IMR-90 (cell line): ENCODE measurements around the gene HERC4. TPM values are rescaled to one million over a fixed set of nuclear protein-coding genes. Genes with fewer than 3 reads are reported as not detected.

ENCODE experiments used
- ATAC-seq: fragments of 200-7000 bp; cut with Tn5 transposase; 2 replicates; pipeline ENCODE4 v1.9.1; 2020; ENCODE audit warnings: low read depth, mild to moderate bottlenecking, moderate library complexity
- BruUV-seq: library from RNA; stranded (reverse); fragments of 400-500 nt; replicated peaks from 2 replicates; lab custom pipeline; 2021; lab: Mats Ljungman, UMichigan
- CTCF ChIA-PET: fragments of 300-600 bp; formaldehyde crosslinking; extraction: SDS; loops from one replicate; lab custom pipeline; 2021; ENCODE audit warnings: antibody characterized with exemption; lab: Yijun Ruan, JAX
- POLR2A ChIA-PET: fragments of 300-600 bp; sonication (Branson Sonifier 250); formaldehyde crosslinking; loops from one replicate; lab custom pipeline; 2022; ENCODE audit warnings: antibody characterized with exemption; ENCODE audit not compliant: unreplicated experiment; lab: Charles Lee
- DNase-seq: peaks from one replicate; pipeline ENCODE4 v3.0.0; 2013
- H2AFZ ChIP-seq: replicated peaks from 2 replicates; pipeline ENCODE3; 2013; ENCODE audit warnings: low read length, mild to moderate bottlenecking; ENCODE audit not compliant: poor library complexity
- H2AK5ac ChIP-seq: 2 replicates; pipeline ENCODE4 v1.6.1; 2013; ENCODE audit warnings: low read depth, low read length, inconsistent platforms
- H2AK9ac ChIP-seq: replicated peaks from 2 replicates; pipeline ENCODE3; 2013; ENCODE audit warnings: mild to moderate bottlenecking, low read depth, low read length, moderate library complexity; ENCODE audit not compliant: poor library complexity
- H2BK120ac ChIP-seq: 2 replicates; pipeline ENCODE4 v1.6.1; 2013; ENCODE audit warnings: low read depth, low read length, inconsistent platforms
- H2BK15ac ChIP-seq: 3 replicates; pipeline ENCODE4 v1.6.1; 2013; ENCODE audit warnings: low read depth, low read length, inconsistent platforms
- H2BK20ac ChIP-seq: 2 replicates; pipeline ENCODE4 v1.6.1; 2013; ENCODE audit warnings: low read depth, mild to moderate bottlenecking, inconsistent platforms, low read length, moderate library complexity
- H2BK5ac ChIP-seq: 2 replicates; pipeline ENCODE4 v1.6.1; 2013; ENCODE audit warnings: mild to moderate bottlenecking, low read depth, low read length, inconsistent platforms; ENCODE audit not compliant: poor library complexity, severe bottlenecking
- H3K14ac ChIP-seq: replicated peaks from 2 replicates; pipeline ENCODE4 v1.6.1; 2013; ENCODE audit warnings: low read depth, low read length, inconsistent platforms
- H3K18ac ChIP-seq: 2 replicates; pipeline ENCODE4 v1.6.1; 2013; ENCODE audit warnings: low read depth, low read length, control low read depth
- H3K23ac ChIP-seq: 2 replicates; pipeline ENCODE4 v1.6.1; 2013; ENCODE audit warnings: low read depth, low read length, inconsistent platforms
- H3K27ac ChIP-seq: 2 replicates; pipeline ENCODE4 v1.5.1; 2013; ENCODE audit warnings: mild to moderate bottlenecking, control low read depth, low read length; ENCODE audit not compliant: insufficient read depth
- H3K27me3 ChIP-seq: 2 replicates; pipeline ENCODE4 v1.6.1; 2013; ENCODE audit warnings: low read length; ENCODE audit not compliant: control insufficient read depth, insufficient read depth
- H3K36me3 ChIP-seq: 2 replicates; pipeline ENCODE4 v1.6.1; 2013; ENCODE audit warnings: low read length, mixed read lengths; ENCODE audit not compliant: control insufficient read depth, insufficient read depth
- H3K4ac ChIP-seq: 2 replicates; pipeline ENCODE4 v1.6.1; 2013; ENCODE audit warnings: low read depth, low read length, inconsistent platforms
- H3K4me1 ChIP-seq: 2 replicates; pipeline ENCODE4 v1.6.1; 2013; ENCODE audit warnings: low read length, mixed read lengths; ENCODE audit not compliant: control insufficient read depth, insufficient read depth
- H3K4me2 ChIP-seq: 2 replicates; pipeline ENCODE4 v1.6.1; 2013; ENCODE audit warnings: low read depth, mild to moderate bottlenecking, control low read depth, low read length, moderate library complexity
- H3K4me3 ChIP-seq: 2 replicates; pipeline ENCODE4 v1.5.1; 2013; ENCODE audit warnings: low read depth, mild to moderate bottlenecking, control low read depth, low read length, moderate library complexity; ENCODE audit not compliant: insufficient read depth
- H3K56ac ChIP-seq: 2 replicates; pipeline ENCODE4 v1.6.1; 2013; ENCODE audit warnings: low read length, inconsistent platforms; ENCODE audit not compliant: insufficient read depth; ENCODE audit errors: extremely low read depth
- H3K79me1 ChIP-seq, 2 experiments: 2 replicates each; pipeline ENCODE4 v1.6.1; 2013; ENCODE audit warnings: low read length in 2 of 2, inconsistent platforms in 1 of 2, low read depth in 1 of 2
- H3K9ac ChIP-seq: 2 replicates; pipeline ENCODE4 v1.6.1; 2013; ENCODE audit warnings: low read depth, low read length, control low read depth
- H3K9me1 ChIP-seq: 2 replicates; pipeline ENCODE4 v1.6.1; 2013; ENCODE audit warnings: low read length, inconsistent platforms; ENCODE audit not compliant: insufficient read depth
- H3K9me3 ChIP-seq: 2 replicates; pipeline ENCODE4 v1.6.1; 2013; ENCODE audit warnings: low read length; ENCODE audit not compliant: control insufficient read depth, insufficient read depth
- H4K20me1 ChIP-seq: 2 replicates; pipeline ENCODE4 v1.6.1; 2013; ENCODE audit warnings: low read length, inconsistent platforms; ENCODE audit not compliant: insufficient read depth
- H4K5ac ChIP-seq: 2 replicates; pipeline ENCODE4 v1.6.1; 2013; ENCODE audit warnings: mild to moderate bottlenecking, low read depth, low read length, control low read depth
- H4K8ac ChIP-seq, 2 experiments: 2 replicates each; pipeline ENCODE4 v1.6.1; 2013; ENCODE audit warnings: low read depth in 2 of 2, low read length in 2 of 2, control low read depth in 1 of 2, inconsistent platforms in 1 of 2
- H4K91ac ChIP-seq: 2 replicates; pipeline ENCODE4 v1.6.1; 2013; ENCODE audit warnings: low read depth, low read length, inconsistent platforms; ENCODE audit not compliant: insufficient read depth
- BHLHE40 ChIP-seq: fragments of 150-350 bp; IDR thresholded peaks from 2 replicates; pipeline ENCODE4 v1.6.1; 2016; ENCODE audit warnings: mild to moderate bottlenecking, low read depth, low read length
- CEBPB ChIP-seq: IDR thresholded peaks from 2 replicates; pipeline ENCODE4 v1.6.1; 2012; ENCODE audit warnings: low read depth, low read length, improper control_type of control experiment
- CHD1 ChIP-seq: IDR thresholded peaks from 2 replicates; pipeline ENCODE4 v1.6.1; 2012; ENCODE audit warnings: low read depth, low read length, improper control_type of control experiment
- CTCF ChIP-seq: conservative IDR thresholded peaks from 2 replicates; pipeline ENCODE4 v1.5.1; 2012; ENCODE audit warnings: mild to moderate bottlenecking, low read depth, low read length, improper control_type of control experiment
- ELK1 ChIP-seq: fragments of 150-350 bp; IDR thresholded peaks from 2 replicates; pipeline ENCODE4 v1.6.1; 2016; ENCODE audit warnings: low read depth, mild to moderate bottlenecking, low read length, moderate library complexity, borderline replicate concordance
- FOS ChIP-seq: fragments of 150-350 bp; IDR thresholded peaks from 2 replicates; pipeline ENCODE4 v1.6.1; 2016; ENCODE audit warnings: low read depth, low read length
- MAFK ChIP-seq: IDR thresholded peaks from 2 replicates; pipeline ENCODE4 v1.6.1; 2012; ENCODE audit warnings: low read depth, low read length, improper control_type of control experiment
- MAZ ChIP-seq: IDR thresholded peaks from 2 replicates; pipeline ENCODE4 v1.6.1; 2012; ENCODE audit warnings: low read depth, mild to moderate bottlenecking, low read length, improper control_type of control experiment, moderate library complexity, borderline replicate concordance
- MXI1 ChIP-seq: IDR thresholded peaks from 2 replicates; pipeline ENCODE4 v1.6.1; 2012; ENCODE audit warnings: low read depth, mild to moderate bottlenecking, low read length, moderate library complexity, borderline replicate concordance
- NFE2L2 ChIP-seq: fragments of 150-350 bp; IDR thresholded peaks from 2 replicates; pipeline ENCODE4 v1.6.1; 2016; ENCODE audit warnings: low read depth, mild to moderate bottlenecking, low read length
- POLR2A ChIP-seq: IDR thresholded peaks from 2 replicates; pipeline ENCODE4 v1.6.1; 2012; ENCODE audit warnings: mild to moderate bottlenecking, low read depth, low read length
- RAD21 ChIP-seq: IDR thresholded peaks from 2 replicates; pipeline ENCODE4 v1.6.1; 2012; ENCODE audit warnings: low read length, improper control_type of control experiment
- RCOR1 ChIP-seq: IDR thresholded peaks from 2 replicates; pipeline ENCODE4 v1.6.1; 2012; ENCODE audit warnings: mild to moderate bottlenecking, low read length, improper control_type of control experiment; ENCODE audit not compliant: insufficient replicate concordance
- RFX5 ChIP-seq: IDR thresholded peaks from 2 replicates; pipeline ENCODE4 v1.8.0; 2012; ENCODE audit warnings: low read depth, mild to moderate bottlenecking, low read length, moderate library complexity
- SMC3 ChIP-seq: fragments of 150-350 bp; IDR thresholded peaks from 2 replicates; pipeline ENCODE4 v1.6.1; 2016; ENCODE audit warnings: low read depth, mild to moderate bottlenecking, antibody characterized with exemption, low read length, moderate library complexity
- USF2 ChIP-seq: fragments of 150-350 bp; IDR thresholded peaks from 2 replicates; pipeline ENCODE4 v1.6.1; 2017; ENCODE audit warnings: mild to moderate bottlenecking, antibody characterized with exemption, low read length, low read depth
- WGBS, 2 experiments: methylation state at CpG; one replicate each; pipeline versions ENCODE4 v1.1.5 to v1.1.7; 2013; ENCODE audit warnings: missing lambda C conversion rate in 2 of 2; ENCODE audit not compliant: insufficient read length in 1 of 2; ENCODE audit errors: extremely low coverage in 2 of 2; 5-methylcytosine and 5-hydroxymethylcytosine counted together
- dilution Hi-C: fragments of 300-500 bp; cut with HindIII; formaldehyde crosslinking; loops from one replicate; pipeline ENCODE4 v1.14.3; 2018; ENCODE audit warnings: low sequenced_read_pairs; ENCODE audit not compliant: unreplicated experiment
- in situ Hi-C: fragments of 300-500 bp; cut with MboI; formaldehyde crosslinking; loops from 3 replicates; pipeline ENCODE4 v1.14.3; 2019; ENCODE audit warnings: low sequenced_read_pairs, inconsistent platforms, mixed read lengths
- intact Hi-C: fragments of 100-400 bp; cut with micrococcal nuclease; formaldehyde crosslinking; loops from 2 replicates; pipeline ENCODE4 v1.10.0; 2022
- polyA plus RNA-seq, 3 experiments: library from polyadenylated mRNA; depleted of rRNA; stranded (reverse); fragments of >200 nt; gene quantifications; 2 replicates each; pipeline ENCODE4 v1.2.3, GENCODE V29; 2012; ENCODE audit warnings: low replicate concordance in 1 of 3
- total RNA-seq: library from RNA; depleted of rRNA; stranded (reverse); fragments of >200 nt; gene quantifications from 2 replicates; pipeline ENCODE4 v1.2.3, GENCODE V29; 2012

Gene HERC4
- total and polyA plus RNA-seq, 2 of the 4 experiments (the other 2 are of a cell fraction) = 66.6 to 92.8 TPM

GRCh38 chr10:67921065-67921464 is 154.0 kb downstream of the HERC4 start:
- Histone ChIP-seq H4K91ac (no peak overlapping the region), H3K9me3 (no peaks in the 10 kb centered on the region), H3K56ac (no peak overlapping the region), H4K5ac (no peak overlapping the region), H4K8ac (no peak overlapping the region), H4K20me1 (no peaks in the 10 kb centered on the region), H3K14ac (no peak overlapping the region), H3K18ac (no peak overlapping the region), H3K4me3 (no peak overlapping the region), H2AK9ac (no peak overlapping the region), H3K4me2 (no peak overlapping the region), H3K9ac (no peak overlapping the region), H2AK5ac (no peak overlapping the region), H3K27me3 (no peaks in the 10 kb centered on the region), H3K36me3 (peaks cover 20% of the 10 kb centered on the region), H2AFZ (no peak overlapping the region), H3K27ac (no peak overlapping the region), H3K4ac (no peak overlapping the region), H3K4me1 (no peaks in the 10 kb centered on the region), H3K9me1 (no peaks in the 10 kb centered on the region), H3K79me1 (peaks cover 8 to 16% of the 10 kb centered on the region in 2 experiments; a peak in 2 of 4 replicates), H2BK5ac (no peak overlapping the region), H3K23ac (no peak overlapping the region), H2BK120ac (no peak overlapping the region), H2BK20ac (no peak overlapping the region), H2BK15ac (no peak overlapping the region)
- dilution Hi-C loops (no loop called here), intact Hi-C loops (no loop called here), in situ Hi-C loops (no loop called here)
- ChIA-PET CTCF (no interaction called here), POLR2A (no interaction called here)
- TF ChIP-seq CTCF (no peak), CHD1 (no peak), NFE2L2 (no peak), BHLHE40 (no peak), USF2 (no peak), RFX5 (no peak), ELK1 (no peak), MAFK (no peak), RAD21 (no peak), MAZ (no peak), POLR2A (no peak), SMC3 (no peak), RCOR1 (no peak), MXI1 (no peak), CEBPB (no peak), FOS (no peak)
- DNase-seq (no peak), ATAC-seq (no peak)
- WGBS, 2 experiments = no CpG with 5 or more reads among the region's 1 CpG
- no TSS peak for BruUV-seq
